ENCODE measurements around the gene EIF5A2. TPM values are rescaled to one million over a fixed set of nuclear protein-coding genes. Genes with fewer than 3 reads are reported as not detected.

The EIF5A2 gene
- total and polyA plus RNA-seq, 2 experiments from 2014 or later, result 20.4 to 20.8 TPM

DNA sequence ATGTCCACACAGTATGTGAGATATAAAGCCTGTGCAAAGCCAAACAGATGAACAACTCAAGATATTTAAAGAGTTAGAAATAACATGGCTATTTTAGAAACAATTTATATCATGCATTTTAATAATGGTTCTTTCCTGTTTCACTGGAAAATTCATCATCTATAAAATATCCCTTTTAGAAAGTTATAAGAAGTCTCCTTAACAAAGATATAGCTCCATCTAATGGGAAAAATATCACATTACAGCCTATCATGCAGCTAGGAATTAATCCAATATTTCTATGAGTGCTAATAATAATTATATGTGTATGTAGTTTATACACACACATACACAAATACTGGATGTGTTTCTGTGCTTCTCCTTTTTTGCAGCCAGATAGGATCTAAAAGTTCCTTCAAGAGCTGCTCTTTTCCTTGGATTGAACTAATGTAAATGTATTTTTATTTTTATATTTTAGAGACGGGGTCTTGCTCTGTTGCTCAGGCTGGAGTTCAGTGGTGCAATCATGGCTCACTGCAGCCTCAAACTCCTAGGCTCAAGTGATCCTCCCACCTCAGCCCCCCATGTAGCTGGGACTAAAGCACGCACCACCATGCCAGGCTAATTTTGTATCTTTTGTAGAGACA lies 60.0 kb downstream of the EIF5A2 start:
- Histone ChIP-seq H3K36me3 (ENCODE audit: low read depth) (no peaks in the 10 kb centered on the region), H3F3A (ENCODE audit: insufficient read depth) (no peaks in the 10 kb centered on the region), H2AFZ (0 out of 2 replicates have a peak overlapping the region, but pooled peaks have one; percentile 1), H3K79me2 (ENCODE audit: insufficient read depth) (no peaks in the 10 kb centered on the region), H3K4me3 (no peak overlapping the region), H3K9ac (no peak overlapping the region), H3K27ac (no peak overlapping the region), H4K20me1 (ENCODE audit: insufficient read depth) (no peaks in the 10 kb centered on the region), H3K9me3 (ENCODE audit: low read depth) (no peaks in the 10 kb centered on the region), H3K27me3 (replicated peaks; ENCODE audit: insufficient read depth) (no peaks in the 10 kb centered on the region), H3K4me1 (ENCODE audit: insufficient read depth) (0 out of 2 replicates have a peak, but pooled peaks cover 3% of the 10 kb centered on the region), H3K9me2 (ENCODE audit: insufficient read depth) (no peaks in the 10 kb centered on the region), H3K4me2 (ENCODE audit: unreplicated experiment) (no peak overlapping the region)
- in situ Hi-C loops (cut with MboI), result loop anchor here (25.0 kb wide), 1 partner anchor 661 kb away; the partner anchor contains the start of gene PHC3
- 98 to 100% methylated on average over 2 of the region's 2 CpGs for WGBS, 2 experiments (ENCODE audit: low coverage in 1 of 2, low lambda C conversion rate in 2 of 2, missing lambda C conversion rate in 2 of 2)
- DNase-seq, result peak; percentile 55
- TF ChIP-seq EZH2phosphoT487 (IDR thresholded peaks at IDR 0.05; ENCODE audit: insufficient read depth, low read depth), result no peak
- TF ChIP-seq EZH2 (IDR thresholded peaks at IDR 0.05; ENCODE audit: insufficient read depth, poor library complexity, severe bottlenecking), result no peak

DNA sequence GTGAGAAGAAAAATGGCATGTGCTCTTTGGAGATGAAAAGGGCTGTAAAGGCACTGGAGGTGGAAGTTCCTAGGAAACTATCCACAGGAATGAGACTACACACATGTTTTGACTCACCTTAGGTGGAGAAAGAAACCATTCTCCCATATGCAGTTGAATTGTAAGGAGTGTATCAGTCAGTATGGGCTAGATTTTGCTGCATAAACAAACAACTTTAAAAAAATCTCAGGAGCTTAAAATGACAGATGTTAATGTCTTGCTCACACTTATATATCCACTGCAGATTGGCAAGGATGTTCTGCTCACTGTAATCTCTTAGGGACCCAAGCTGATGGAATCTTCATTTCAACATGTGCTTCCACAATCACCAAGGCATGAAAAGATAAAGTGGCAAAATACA lies 64.1 kb downstream of the EIF5A2 start:
- H3K4me3 ChIP-seq, result no peak overlapping the region
- no peak overlapping the region for H2AFZ ChIP-seq
- H3K9ac ChIP-seq, result no peak overlapping the region
- H3K4me1 ChIP-seq (ENCODE audit: insufficient read depth), result 0 out of 2 replicates have a peak, but pooled peaks cover 3% of the 10 kb centered on the region
- no peaks in the 10 kb centered on the region for H3K9me2 ChIP-seq (ENCODE audit: insufficient read depth)
- no peak for DNase-seq
- no peak overlapping the region for H3K4me2 ChIP-seq (ENCODE audit: unreplicated experiment)
- in situ Hi-C loops (cut with MboI), result loop anchor here (25.0 kb wide), 1 partner anchor 657 kb away; the partner anchor contains the start of gene PHC3
- no peaks in the 10 kb centered on the region for H3K27me3 ChIP-seq (replicated peaks; ENCODE audit: insufficient read depth)
- no peaks in the 10 kb centered on the region for H3K9me3 ChIP-seq (ENCODE audit: low read depth)
- TF ChIP-seq EZH2phosphoT487 (IDR thresholded peaks at IDR 0.05; ENCODE audit: insufficient read depth, low read depth), result no peak
- TF ChIP-seq EZH2 (IDR thresholded peaks at IDR 0.05; ENCODE audit: insufficient read depth, poor library complexity, severe bottlenecking), result no peak
- no peaks in the 10 kb centered on the region for H3K36me3 ChIP-seq (ENCODE audit: low read depth)
- H3F3A ChIP-seq (ENCODE audit: insufficient read depth), result no peaks in the 10 kb centered on the region
- H3K79me2 ChIP-seq (ENCODE audit: insufficient read depth), result no peaks in the 10 kb centered on the region
- no peak overlapping the region for H3K27ac ChIP-seq
- no peaks in the 10 kb centered on the region for H4K20me1 ChIP-seq (ENCODE audit: insufficient read depth)

DNA sequence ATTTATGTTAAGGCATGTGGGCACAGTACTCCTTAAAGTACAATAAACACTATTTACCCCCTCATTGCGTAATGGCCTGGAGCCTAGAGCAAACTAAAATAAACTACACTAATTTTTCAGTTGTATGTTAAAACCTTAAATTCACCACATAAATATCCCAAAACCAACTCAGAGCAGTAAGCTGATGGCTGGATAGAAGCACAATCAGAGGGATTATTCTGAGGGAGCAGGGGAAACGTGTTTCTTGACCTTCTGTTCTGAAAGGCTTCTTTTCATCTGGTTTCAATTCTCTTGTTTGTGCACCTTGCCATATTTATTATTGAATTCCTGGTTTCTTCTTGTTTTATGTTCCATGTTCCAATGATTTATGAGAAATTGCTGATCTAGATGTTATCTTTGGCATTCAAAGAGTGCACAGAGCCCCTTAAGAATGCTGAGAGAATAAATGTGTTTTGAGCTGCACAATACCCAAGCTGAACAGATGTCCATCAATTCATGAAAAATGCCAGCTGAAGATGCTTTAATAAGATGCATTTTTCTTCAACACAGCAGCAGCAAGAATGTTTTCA lies 68.1 kb downstream of the EIF5A2 start:
- no peaks in the 10 kb centered on the region for H3K36me3 ChIP-seq (ENCODE audit: low read depth)
- 74 to 75% methylated on average over 2 of the region's 2 CpGs for WGBS, 2 experiments (ENCODE audit: low coverage in 1 of 2, low lambda C conversion rate in 2 of 2, missing lambda C conversion rate in 2 of 2)
- H3K4me1 ChIP-seq (ENCODE audit: insufficient read depth), result no peaks in the 10 kb centered on the region
- H3K9ac ChIP-seq, result no peak overlapping the region
- no peak for TF ChIP-seq EZH2 (IDR thresholded peaks at IDR 0.05; ENCODE audit: insufficient read depth, poor library complexity, severe bottlenecking)
- H3K4me3 ChIP-seq, result no peak overlapping the region
- no peak for DNase-seq
- no peaks in the 10 kb centered on the region for H3K79me2 ChIP-seq (ENCODE audit: insufficient read depth)
- no peaks in the 10 kb centered on the region for H3K9me2 ChIP-seq (ENCODE audit: insufficient read depth)
- in situ Hi-C loops (cut with MboI), result loop anchor here (25.0 kb wide), 1 partner anchor 653 kb away; the partner anchor contains the start of gene PHC3
- no peaks in the 10 kb centered on the region for H4K20me1 ChIP-seq (ENCODE audit: insufficient read depth)
- no peak overlapping the region for H2AFZ ChIP-seq
- no peaks in the 10 kb centered on the region for H3K9me3 ChIP-seq (ENCODE audit: low read depth)
- no peaks in the 10 kb centered on the region for H3F3A ChIP-seq (ENCODE audit: insufficient read depth)
- H3K4me2 ChIP-seq (ENCODE audit: unreplicated experiment), result no peak overlapping the region
- H3K27ac ChIP-seq, result no peak overlapping the region
- H3K27me3 ChIP-seq (replicated peaks; ENCODE audit: insufficient read depth), result peaks cover 5% of the 10 kb centered on the region

DNA sequence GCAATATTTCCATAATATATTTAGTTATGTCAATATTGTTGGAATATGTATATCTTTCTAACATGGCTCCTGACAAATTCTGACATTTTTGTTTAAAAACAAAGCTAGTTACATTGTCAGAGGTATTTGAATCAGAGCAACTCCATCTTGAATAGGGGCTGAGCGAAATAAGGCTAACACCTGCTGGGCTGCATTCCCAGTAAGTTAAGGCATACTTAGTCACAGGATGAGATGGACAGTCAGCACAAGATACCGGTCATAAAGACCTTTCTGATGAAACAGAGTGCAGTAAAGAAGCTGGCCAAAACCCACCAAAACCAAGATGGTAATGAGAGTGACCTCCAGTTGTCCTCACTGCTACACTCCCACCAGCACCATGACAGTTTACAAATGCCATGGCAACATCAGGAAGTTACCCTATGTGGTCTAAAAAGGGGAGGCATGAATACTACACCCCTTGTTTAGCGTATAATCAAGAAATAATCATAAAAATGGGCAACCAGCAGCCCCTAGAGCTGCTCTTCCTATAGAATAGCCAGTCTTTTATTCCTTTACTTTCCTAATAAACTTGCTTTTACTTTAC lies 68.8 kb downstream of the EIF5A2 start:
- Histone ChIP-seq H3K4me3 (no peak overlapping the region), H4K20me1 (ENCODE audit: insufficient read depth) (no peaks in the 10 kb centered on the region), H3K4me2 (ENCODE audit: unreplicated experiment) (no peak overlapping the region), H3K36me3 (ENCODE audit: low read depth) (no peaks in the 10 kb centered on the region), H3K27ac (no peak overlapping the region), H3K79me2 (ENCODE audit: insufficient read depth) (no peaks in the 10 kb centered on the region), H3K4me1 (ENCODE audit: insufficient read depth) (no peaks in the 10 kb centered on the region), H3K27me3 (replicated peaks; ENCODE audit: insufficient read depth) (peaks cover 12% of the 10 kb centered on the region), H3K9me3 (ENCODE audit: low read depth) (no peaks in the 10 kb centered on the region), H3F3A (ENCODE audit: insufficient read depth) (no peaks in the 10 kb centered on the region), H2AFZ (no peak overlapping the region), H3K9me2 (ENCODE audit: insufficient read depth) (no peaks in the 10 kb centered on the region), H3K9ac (no peak overlapping the region)
- no peak for DNase-seq
- in situ Hi-C loops (cut with MboI), result loop anchor here (25.0 kb wide), 1 partner anchor 652 kb away; the partner anchor contains the start of gene PHC3
- no peak for TF ChIP-seq EZH2phosphoT487 (IDR thresholded peaks at IDR 0.05; ENCODE audit: insufficient read depth, low read depth)
- no peak for TF ChIP-seq EZH2 (IDR thresholded peaks at IDR 0.05; ENCODE audit: insufficient read depth, poor library complexity, severe bottlenecking)
- WGBS, 2 experiments (ENCODE audit: low coverage in 1 of 2, low lambda C conversion rate in 2 of 2, missing lambda C conversion rate in 2 of 2), result 91 to 92% methylated on average over 3 of the region's 3 CpGs

Other genes starting within 250 kb of the EIF5A2 start
- 110 and 129 TPM in 2 replicates for gene RPL22L1, start 38.4 kb downstream of the EIF5A2 start, total RNA-seq (2014; rRNA removed; shearing (Covaris generic))
- 82.2 and 83.0 TPM in 2 replicates for gene RPL22L1, start 38.4 kb downstream of the EIF5A2 start, polyA plus RNA-seq (2016; fragmentation: Nextera tagmentation; extraction: Ambion mirVana)
- gene SLC2A2, start 118.1 kb upstream of the EIF5A2 start, total RNA-seq (2014; rRNA removed; shearing (Covaris generic)), result not detected in 2 replicates
- gene SLC2A2, start 118.1 kb upstream of the EIF5A2 start, polyA plus RNA-seq (2016; fragmentation: Nextera tagmentation; extraction: Ambion mirVana), result not detected in 2 replicates